WERI-Rb-1 (cell line): ENCODE data around the gene SPP2.
A peak's percentile ranks its signal among the peaks of the same experiment; 100 is the strongest.

Experiments used
- DNase-seq: peaks from one replicate; pipeline ENCODE4 v3.0.0-alpha.2; 2020
- H3K27ac ChIP-seq: fragments of 250-450 bp; sonication (Bioruptor Pico); 2 replicates; pipeline ENCODE4 v1.5.1; 2020; ENCODE audit warnings: mild to moderate bottlenecking, moderate library complexity
- H3K27me3 ChIP-seq: fragments of 250-450 bp; sonication (Bioruptor Pico); 2 replicates; pipeline ENCODE4 v1.5.1; 2021; ENCODE audit warnings: mild to moderate bottlenecking, low read depth, moderate library complexity; ENCODE audit not compliant: insufficient read depth, severe bottlenecking
- H3K36me3 ChIP-seq: fragments of 250-450 bp; sonication (Bioruptor Pico); 2 replicates; pipeline ENCODE4 v1.5.1; 2020; ENCODE audit warnings: mild to moderate bottlenecking, moderate library complexity
- H3K4me3 ChIP-seq: 2 replicates; pipeline ENCODE4 v1.5.1; 2011; ENCODE audit warnings: low read depth, mild to moderate bottlenecking, control low read depth, low read length
- H3K9me3 ChIP-seq: fragments of 250-450 bp; sonication (Bioruptor Pico); 2 replicates; pipeline ENCODE4 v1.5.1; 2021; ENCODE audit warnings: mild to moderate bottlenecking, moderate library complexity; ENCODE audit not compliant: severe bottlenecking
- TF ChIP-seq, protein P1 (sequence below): IDR thresholded peaks from 2 replicates; pipeline ENCODE4 v1.5.1; 2011; ENCODE audit warnings: low read depth, mild to moderate bottlenecking, control low read depth, inconsistent platforms, low read length

The SPP2 gene

GRCh38 chr2:234038076-234038802 is 12.3 kb upstream of the SPP2 start:
- Histone ChIP-seq H3K27ac (no peak overlapping the region), H3K4me3 (no peak overlapping the region), H3K9me3 (peaks cover 5% of the 10 kb centered on the region), H3K27me3 (no peaks in the 10 kb centered on the region), H3K36me3 (no peaks in the 10 kb centered on the region)
- TF ChIP-seq, protein P1, sequence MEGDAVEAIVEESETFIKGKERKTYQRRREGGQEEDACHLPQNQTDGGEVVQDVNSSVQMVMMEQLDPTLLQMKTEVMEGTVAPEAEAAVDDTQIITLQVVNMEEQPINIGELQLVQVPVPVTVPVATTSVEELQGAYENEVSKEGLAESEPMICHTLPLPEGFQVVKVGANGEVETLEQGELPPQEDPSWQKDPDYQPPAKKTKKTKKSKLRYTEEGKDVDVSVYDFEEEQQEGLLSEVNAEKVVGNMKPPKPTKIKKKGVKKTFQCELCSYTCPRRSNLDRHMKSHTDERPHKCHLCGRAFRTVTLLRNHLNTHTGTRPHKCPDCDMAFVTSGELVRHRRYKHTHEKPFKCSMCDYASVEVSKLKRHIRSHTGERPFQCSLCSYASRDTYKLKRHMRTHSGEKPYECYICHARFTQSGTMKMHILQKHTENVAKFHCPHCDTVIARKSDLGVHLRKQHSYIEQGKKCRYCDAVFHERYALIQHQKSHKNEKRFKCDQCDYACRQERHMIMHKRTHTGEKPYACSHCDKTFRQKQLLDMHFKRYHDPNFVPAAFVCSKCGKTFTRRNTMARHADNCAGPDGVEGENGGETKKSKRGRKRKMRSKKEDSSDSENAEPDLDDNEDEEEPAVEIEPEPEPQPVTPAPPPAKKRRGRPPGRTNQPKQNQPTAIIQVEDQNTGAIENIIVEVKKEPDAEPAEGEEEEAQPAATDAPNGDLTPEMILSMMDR: no peak
- DNase-seq: no peak

DNA sequence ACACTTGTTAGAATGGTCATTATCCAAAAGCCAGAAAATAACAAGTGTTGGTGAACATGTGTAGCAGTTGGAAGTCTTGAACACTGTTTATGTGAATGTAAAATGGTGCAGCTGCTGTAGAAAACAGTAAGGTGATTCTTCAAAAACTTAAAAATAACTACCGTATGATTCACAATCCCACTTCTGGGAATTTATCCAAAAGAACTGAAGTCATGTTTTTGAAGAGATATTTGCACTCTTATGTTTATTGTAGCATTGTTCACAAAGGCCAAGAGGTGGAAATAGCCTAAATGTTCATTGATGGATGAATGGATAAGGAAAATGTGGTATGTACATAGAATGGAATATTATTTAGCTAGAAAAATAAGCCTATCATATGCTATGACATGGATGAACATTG is 6.3 kb upstream of the SPP2 start:
- TF ChIP-seq, protein P1: no peak
- Histone ChIP-seq H3K9me3 (no peaks in the 10 kb centered on the region), H3K27me3 (no peaks in the 10 kb centered on the region), H3K27ac (no peak overlapping the region), H3K36me3 (no peaks in the 10 kb centered on the region), H3K4me3 (no peak overlapping the region)
- no peak for DNase-seq

DNA sequence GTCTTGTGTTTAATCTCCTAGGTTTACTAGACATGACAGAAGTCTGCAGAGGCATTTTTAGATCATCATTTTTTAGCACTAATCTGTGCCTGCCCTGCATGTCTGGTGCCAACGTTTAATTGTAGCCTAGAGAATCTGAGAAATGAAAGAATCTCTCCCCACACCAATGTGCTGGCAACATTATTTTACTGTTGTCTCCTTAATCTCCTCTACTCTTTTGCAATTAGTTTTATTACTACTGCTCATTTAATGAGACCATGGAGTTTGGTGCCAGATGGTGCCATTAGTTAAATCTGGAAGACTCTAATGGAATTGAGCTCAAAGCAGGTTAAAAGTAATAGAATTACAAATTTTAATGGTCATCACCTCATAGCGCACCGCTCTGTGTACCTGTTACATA is 4.0 kb upstream of the SPP2 start:
- no peaks in the 10 kb centered on the region for H3K27me3 ChIP-seq
- TF ChIP-seq, protein P1: no peak
- no peaks in the 10 kb centered on the region for H3K9me3 ChIP-seq
- no peak for DNase-seq
- H3K36me3 ChIP-seq: no peaks in the 10 kb centered on the region
- no peak overlapping the region; the same call in 1 of the 2 replicates for H3K4me3 ChIP-seq
- H3K27ac ChIP-seq: peak overlapping the region; percentile 32

DNA sequence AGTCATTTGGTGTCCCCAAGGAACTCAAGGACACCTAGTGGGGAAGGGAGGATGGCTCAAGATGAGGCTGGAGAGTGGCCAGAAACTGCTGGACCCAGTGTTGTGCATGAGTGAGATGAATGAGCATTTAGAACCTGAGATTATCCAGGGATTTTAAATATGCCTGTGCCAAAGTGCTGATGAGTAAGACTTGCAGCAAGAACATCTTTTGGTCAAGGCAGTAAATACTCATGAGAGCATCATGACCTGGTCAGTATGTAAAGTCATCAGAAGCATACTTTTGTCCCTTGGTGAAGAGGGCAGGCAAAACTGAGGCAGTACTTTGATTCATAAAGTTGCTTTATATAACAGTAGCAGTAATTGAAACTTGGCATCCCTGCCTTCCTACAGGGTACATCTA is 3.1 kb upstream of the SPP2 start:
- TF ChIP-seq, protein P1: peak; percentile 34; the same call in 1 of the 2 replicates
- Histone ChIP-seq H3K9me3 (no peaks in the 10 kb centered on the region), H3K27me3 (no peaks in the 10 kb centered on the region), H3K27ac (no peak overlapping the region), H3K4me3 (no peak overlapping the region), H3K36me3 (no peaks in the 10 kb centered on the region)
- DNase-seq: peak; percentile 25

GRCh38 chr2:234048049-234048448 is 2.5 kb upstream of the SPP2 start:
- H3K4me3 ChIP-seq: no peak overlapping the region
- DNase-seq: no peak
- no peaks in the 10 kb centered on the region for H3K9me3 ChIP-seq
- no peak overlapping the region for H3K27ac ChIP-seq
- no peaks in the 10 kb centered on the region for H3K27me3 ChIP-seq
- TF ChIP-seq, protein P1: no peak
- H3K36me3 ChIP-seq: no peaks in the 10 kb centered on the region

GRCh38 chr2:234051374-234052070 is 1.0 kb downstream of the SPP2 start:
- TF ChIP-seq, protein P1: no peak
- H3K27me3 ChIP-seq: no peaks in the 10 kb centered on the region
- no peaks in the 10 kb centered on the region for H3K9me3 ChIP-seq
- no peak overlapping the region for H3K27ac ChIP-seq
- no peak for DNase-seq
- no peaks in the 10 kb centered on the region for H3K36me3 ChIP-seq
- no peak overlapping the region for H3K4me3 ChIP-seq
